K562 (cell line): ENCODE data around the gene CEP131. TPM values are rescaled to one million over a fixed set of nuclear protein-coding genes. Genes with fewer than 3 reads are reported as not detected.

Experiments
- ARID1B ChIP-seq: fragments of 450-650 bp; IDR thresholded peaks from 2 replicates; pipeline ENCODE4 v1.6.1; 2016; ENCODE audit warnings: antibody characterized with exemption, mild to moderate bottlenecking, inconsistent platforms
- CLOCK ChIP-seq: fragments of 250-450 bp; sonication (Bioruptor Pico); IDR thresholded peaks from 2 replicates; pipeline ENCODE4 v1.4.0; 2020; ENCODE audit warnings: mild to moderate bottlenecking, moderate library complexity, borderline replicate concordance
- COPS2 ChIP-seq: fragments of 450-650 bp; conservative IDR thresholded peaks from 2 replicates; pipeline ENCODE4 v1.6.1; 2016; ENCODE audit warnings: mild to moderate bottlenecking, moderate library complexity
- GTF2B ChIP-seq: IDR thresholded peaks from 2 replicates; pipeline ENCODE4 v1.6.1; 2011; ENCODE audit not compliant: insufficient read length; ENCODE audit errors: extremely low read depth
- LARP7 ChIP-seq: fragments of 450-650 bp; IDR thresholded peaks from 2 replicates; pipeline ENCODE4 v1.6.1; 2016
- MIER1 ChIP-seq: fragments of 450-650 bp; IDR thresholded peaks from 2 replicates; pipeline ENCODE4 v1.6.1; 2016; ENCODE audit warnings: antibody characterized with exemption, mild to moderate bottlenecking, low read depth
- OTX1 ChIP-seq: fragments of 450-650 bp; formaldehyde crosslinking; IDR thresholded peaks from 2 replicates; pipeline ENCODE4 v1.4.0; 2022; ENCODE audit warnings: mild to moderate bottlenecking
- PURB ChIP-seq: sonication (generic); formaldehyde crosslinking; IDR thresholded peaks from 2 replicates; pipeline ENCODE4 v1.9.0; 2021; ENCODE audit warnings: low read depth, mild to moderate bottlenecking, missing genetic modification reagents
- TRIM24 ChIP-seq, 2 experiments: fragments of 450-650 bp; IDR thresholded peaks; 2 replicates each; pipeline ENCODE4 v1.6.1; 2016
- polyA plus RNA-seq, 8 experiments: library from polyadenylated mRNA; depleted of rRNA in 4 of 8; stranded (reverse) in 5 of 8; unstranded in 3 of 8; fragments of >200 nt; fragmentation: Nextera tagmentation in 2 of 8; fragmentation: Illumina TruSeq in 1 of 8; extraction: Ambion mirVana in 2 of 8; extraction: Trizol in 1 of 8; gene quantifications; 2 replicates each; pipeline versions ENCODE4 v1.2.1 to v1.2.3, GENCODE V29; 2011 to 2014; ENCODE audit warnings: inconsistent platforms in 1 of 8, missing spikeins in 1 of 8
- total RNA-seq, 7 experiments: library from RNA; depleted of rRNA in 6 of 7; stranded (reverse); fragments of >200 nt in 6 of 7; fragmentation: Illumina TruSeq in 2 of 7; extraction: Trizol in 2 of 7; gene quantifications; 2 replicates each; pipeline versions ENCODE4 v1.2.1 to v1.2.3, GENCODE V29; 2011 to 2021; ENCODE audit warnings: low replicate concordance in 1 of 7
- TF ChIP-seq, protein P1 (sequence below): fragments of 450-650 bp; IDR thresholded peaks from 2 replicates; pipeline ENCODE4 v1.6.1; 2016; ENCODE audit warnings: low read depth
- TF ChIP-seq, protein P2 (sequence below): sonication (generic); IDR thresholded peaks from 2 replicates; pipeline ENCODE4 v1.6.1; 2016
- TF ChIP-seq, protein P3 (sequence below), 3 experiments: fragments of 200-800 bp in 1 of 3; fragments of 250-450 bp in 1 of 3; fragments of 450-650 bp in 1 of 3; sonication (Bioruptor Pico) in 1 of 3; sonication (Bioruptor generic) in 1 of 3; formaldehyde crosslinking in 1 of 3; IDR thresholded peaks; 2 replicates each; pipeline versions ENCODE4 v1.6.1 to v1.8.0; 2016 to 2022; ENCODE audit warnings: mild to moderate bottlenecking in 2 of 3, missing genetic modification characterization in 2 of 3, missing compliant biosample characterization in 1 of 3, moderate library complexity in 1 of 3

Gene CEP131
- total and polyA plus RNA-seq, 9 of the 15 experiments (the other 6 are each of a cell fraction or from before 2014, with no cell fraction given): 0.24 to 21.2 (median 2.3) TPM

- TF ChIP-seq LARP7: no peak
- TF ChIP-seq, protein P1, sequence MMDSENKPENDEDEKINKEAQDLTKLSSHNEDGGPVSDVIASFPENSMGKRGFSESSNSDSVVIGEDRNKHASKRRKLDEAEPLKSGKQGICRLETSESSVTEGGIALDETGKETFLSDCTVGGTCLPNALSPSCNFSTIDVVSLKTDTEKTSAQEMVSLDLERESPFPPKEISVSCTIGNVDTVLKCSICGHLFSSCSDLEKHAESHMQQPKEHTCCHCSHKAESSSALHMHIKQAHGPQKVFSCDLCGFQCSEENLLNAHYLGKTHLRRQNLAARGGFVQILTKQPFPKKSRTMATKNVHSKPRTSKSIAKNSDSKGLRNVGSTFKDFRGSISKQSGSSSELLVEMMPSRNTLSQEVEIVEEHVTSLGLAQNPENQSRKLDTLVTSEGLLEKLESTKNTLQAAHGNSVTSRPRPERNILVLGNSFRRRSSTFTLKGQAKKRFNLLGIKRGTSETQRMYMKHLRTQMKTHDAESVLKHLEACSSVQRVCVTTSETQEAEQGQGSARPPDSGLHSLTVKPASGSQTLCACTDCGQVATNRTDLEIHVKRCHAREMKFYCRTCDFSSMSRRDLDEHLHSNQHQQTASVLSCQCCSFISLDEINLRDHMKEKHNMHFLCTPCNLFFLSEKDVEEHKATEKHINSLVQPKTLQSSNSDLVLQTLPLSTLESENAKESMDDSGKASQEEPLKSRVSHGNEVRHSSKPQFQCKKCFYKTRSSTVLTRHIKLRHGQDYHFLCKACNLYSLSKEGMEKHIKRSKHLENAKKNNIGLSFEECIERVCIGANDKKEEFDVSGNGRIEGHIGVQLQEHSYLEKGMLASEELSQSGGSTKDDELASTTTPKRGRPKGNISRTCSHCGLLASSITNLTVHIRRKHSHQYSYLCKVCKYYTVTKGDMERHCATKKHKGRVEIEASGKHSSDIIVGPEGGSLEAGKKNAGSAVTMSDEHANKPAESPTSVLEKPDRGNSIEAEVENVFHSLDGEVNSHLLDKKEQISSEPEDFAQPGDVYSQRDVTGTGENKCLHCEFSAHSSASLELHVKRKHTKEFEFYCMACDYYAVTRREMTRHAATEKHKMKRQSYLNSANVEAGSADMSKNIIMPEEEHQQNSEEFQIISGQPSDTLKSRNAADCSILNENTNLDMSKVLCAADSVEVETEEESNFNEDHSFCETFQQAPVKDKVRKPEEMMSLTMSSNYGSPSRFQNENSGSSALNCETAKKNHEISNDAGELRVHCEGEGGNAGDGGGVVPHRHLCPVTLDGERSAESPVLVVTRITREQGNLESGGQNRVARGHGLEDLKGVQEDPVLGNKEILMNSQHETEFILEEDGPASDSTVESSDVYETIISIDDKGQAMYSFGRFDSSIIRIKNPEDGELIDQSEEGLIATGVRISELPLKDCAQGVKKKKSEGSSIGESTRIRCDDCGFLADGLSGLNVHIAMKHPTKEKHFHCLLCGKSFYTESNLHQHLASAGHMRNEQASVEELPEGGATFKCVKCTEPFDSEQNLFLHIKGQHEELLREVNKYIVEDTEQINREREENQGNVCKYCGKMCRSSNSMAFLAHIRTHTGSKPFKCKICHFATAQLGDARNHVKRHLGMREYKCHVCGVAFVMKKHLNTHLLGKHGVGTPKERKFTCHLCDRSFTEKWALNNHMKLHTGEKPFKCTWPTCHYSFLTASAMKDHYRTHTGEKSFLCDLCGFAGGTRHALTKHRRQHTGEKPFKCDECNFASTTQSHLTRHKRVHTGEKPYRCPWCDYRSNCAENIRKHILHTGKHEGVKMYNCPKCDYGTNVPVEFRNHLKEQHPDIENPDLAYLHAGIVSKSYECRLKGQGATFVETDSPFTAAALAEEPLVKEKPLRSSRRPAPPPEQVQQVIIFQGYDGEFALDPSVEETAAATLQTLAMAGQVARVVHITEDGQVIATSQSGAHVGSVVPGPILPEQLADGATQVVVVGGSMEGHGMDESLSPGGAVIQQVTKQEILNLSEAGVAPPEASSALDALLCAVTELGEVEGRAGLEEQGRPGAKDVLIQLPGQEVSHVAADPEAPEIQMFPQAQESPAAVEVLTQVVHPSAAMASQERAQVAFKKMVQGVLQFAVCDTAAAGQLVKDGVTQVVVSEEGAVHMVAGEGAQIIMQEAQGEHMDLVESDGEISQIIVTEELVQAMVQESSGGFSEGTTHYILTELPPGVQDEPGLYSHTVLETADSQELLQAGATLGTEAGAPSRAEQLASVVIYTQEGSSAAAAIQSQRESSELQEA: no peak
- TF ChIP-seq, protein P2, sequence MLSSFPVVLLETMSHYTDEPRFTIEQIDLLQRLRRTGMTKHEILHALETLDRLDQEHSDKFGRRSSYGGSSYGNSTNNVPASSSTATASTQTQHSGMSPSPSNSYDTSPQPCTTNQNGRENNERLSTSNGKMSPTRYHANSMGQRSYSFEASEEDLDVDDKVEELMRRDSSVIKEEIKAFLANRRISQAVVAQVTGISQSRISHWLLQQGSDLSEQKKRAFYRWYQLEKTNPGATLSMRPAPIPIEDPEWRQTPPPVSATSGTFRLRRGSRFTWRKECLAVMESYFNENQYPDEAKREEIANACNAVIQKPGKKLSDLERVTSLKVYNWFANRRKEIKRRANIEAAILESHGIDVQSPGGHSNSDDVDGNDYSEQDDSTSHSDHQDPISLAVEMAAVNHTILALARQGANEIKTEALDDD: no peak
- TF ChIP-seq ARID1B: peak; percentile 61
- TF ChIP-seq PURB (CRISPR knock-in tag): no peak
- peak in 1 of 2 experiments; percentile 39; a peak in 1 of 4 replicates for TF ChIP-seq TRIM24 (IDR thresholded peaks at IDR 0.05)
- TF ChIP-seq, protein P3, sequence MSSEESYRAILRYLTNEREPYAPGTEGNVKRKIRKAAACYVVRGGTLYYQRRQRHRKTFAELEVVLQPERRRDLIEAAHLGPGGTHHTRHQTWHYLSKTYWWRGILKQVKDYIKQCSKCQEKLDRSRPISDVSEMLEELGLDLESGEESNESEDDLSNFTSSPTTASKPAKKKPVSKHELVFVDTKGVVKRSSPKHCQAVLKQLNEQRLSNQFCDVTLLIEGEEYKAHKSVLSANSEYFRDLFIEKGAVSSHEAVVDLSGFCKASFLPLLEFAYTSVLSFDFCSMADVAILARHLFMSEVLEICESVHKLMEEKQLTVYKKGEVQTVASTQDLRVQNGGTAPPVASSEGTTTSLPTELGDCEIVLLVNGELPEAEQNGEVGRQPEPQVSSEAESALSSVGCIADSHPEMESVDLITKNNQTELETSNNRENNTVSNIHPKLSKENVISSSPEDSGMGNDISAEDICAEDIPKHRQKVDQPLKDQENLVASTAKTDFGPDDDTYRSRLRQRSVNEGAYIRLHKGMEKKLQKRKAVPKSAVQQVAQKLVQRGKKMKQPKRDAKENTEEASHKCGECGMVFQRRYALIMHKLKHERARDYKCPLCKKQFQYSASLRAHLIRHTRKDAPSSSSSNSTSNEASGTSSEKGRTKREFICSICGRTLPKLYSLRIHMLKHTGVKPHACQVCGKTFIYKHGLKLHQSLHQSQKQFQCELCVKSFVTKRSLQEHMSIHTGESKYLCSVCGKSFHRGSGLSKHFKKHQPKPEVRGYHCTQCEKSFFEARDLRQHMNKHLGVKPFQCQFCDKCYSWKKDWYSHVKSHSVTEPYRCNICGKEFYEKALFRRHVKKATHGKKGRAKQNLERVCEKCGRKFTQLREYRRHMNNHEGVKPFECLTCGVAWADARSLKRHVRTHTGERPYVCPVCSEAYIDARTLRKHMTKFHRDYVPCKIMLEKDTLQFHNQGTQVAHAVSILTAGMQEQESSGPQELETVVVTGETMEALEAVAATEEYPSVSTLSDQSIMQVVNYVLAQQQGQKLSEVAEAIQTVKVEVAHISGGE (CRISPR knock-in tag; IDR thresholded peaks at IDR 0.05): no peak; a peak in 1 of 6 replicates
- TF ChIP-seq GTF2B: no peak
- TF ChIP-seq CLOCK (CRISPR knock-in tag): no peak
- no peak for TF ChIP-seq OTX1 (CRISPR knock-in tag)
- TF ChIP-seq MIER1: no peak
- no peak for TF ChIP-seq COPS2
These were observed 69.4 kb downstream of the CEP131 start (continued) for GRCh38 chr17:81153340-81153803.
